GM23248 (cell line): ENCODE measurements around the gene TPRA1.

Source experiments
- EZH2 ChIP-seq: fragments of 200-600 bp; sonication (generic); IDR thresholded peaks from 2 replicates; pipeline ENCODE4 v1.6.1; 2018; ENCODE audit warnings: antibody characterized with exemption, mild to moderate bottlenecking; ENCODE audit not compliant: insufficient read depth, poor library complexity, severe bottlenecking
- EZH2phosphoT487 ChIP-seq: fragments of 200-600 bp; sonication (generic); IDR thresholded peaks from 2 replicates; pipeline ENCODE4 v1.6.1; 2018; ENCODE audit warnings: antibody characterized with exemption, moderate library complexity, mild to moderate bottlenecking, low read depth; ENCODE audit not compliant: insufficient read depth

DNA sequence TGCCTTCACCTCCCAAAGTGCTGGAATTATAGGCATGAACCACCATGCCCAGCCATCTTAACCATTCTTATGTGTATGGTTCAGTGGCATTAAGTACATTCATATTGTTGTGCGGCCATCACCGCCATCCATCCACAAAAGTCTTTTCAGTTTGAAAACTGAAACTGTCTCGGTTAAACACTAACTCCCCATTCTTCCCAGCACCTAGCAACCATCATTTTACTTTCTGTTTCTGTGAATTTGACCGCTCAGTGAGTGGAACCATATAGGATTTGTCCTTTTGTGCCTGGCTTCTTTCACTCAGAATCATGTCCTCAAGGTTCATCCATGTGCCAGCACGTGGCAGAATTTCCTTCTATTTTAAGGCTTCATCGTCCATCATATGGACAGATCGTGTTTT lies 13.5 kb upstream of the TPRA1 start:
- TF ChIP-seq EZH2phosphoT487 (no peak), EZH2 (no peak)
